Measurements from ENCODE around the gene PIP5K1B.

DNA sequence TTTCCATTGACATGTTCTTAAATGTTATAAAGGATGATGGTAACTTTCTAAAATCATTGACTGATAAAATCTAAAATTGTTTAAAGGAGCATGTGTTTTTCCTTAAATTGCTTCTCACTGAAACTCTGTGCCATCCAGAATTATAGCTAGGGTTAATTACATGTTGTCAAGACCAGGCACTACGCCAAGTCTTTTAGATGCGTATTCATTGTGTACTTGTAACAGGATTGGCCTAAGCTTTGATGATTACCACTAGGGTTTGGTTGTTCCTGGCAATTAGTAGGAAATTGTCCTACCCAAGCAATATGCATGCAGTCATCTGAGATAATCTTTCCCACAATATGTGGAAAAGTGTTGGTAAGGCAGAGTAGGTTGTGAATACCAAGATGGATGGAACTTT, 265.1 kb downstream of the PIP5K1B start:
- TF ChIP-seq, protein P1, sequence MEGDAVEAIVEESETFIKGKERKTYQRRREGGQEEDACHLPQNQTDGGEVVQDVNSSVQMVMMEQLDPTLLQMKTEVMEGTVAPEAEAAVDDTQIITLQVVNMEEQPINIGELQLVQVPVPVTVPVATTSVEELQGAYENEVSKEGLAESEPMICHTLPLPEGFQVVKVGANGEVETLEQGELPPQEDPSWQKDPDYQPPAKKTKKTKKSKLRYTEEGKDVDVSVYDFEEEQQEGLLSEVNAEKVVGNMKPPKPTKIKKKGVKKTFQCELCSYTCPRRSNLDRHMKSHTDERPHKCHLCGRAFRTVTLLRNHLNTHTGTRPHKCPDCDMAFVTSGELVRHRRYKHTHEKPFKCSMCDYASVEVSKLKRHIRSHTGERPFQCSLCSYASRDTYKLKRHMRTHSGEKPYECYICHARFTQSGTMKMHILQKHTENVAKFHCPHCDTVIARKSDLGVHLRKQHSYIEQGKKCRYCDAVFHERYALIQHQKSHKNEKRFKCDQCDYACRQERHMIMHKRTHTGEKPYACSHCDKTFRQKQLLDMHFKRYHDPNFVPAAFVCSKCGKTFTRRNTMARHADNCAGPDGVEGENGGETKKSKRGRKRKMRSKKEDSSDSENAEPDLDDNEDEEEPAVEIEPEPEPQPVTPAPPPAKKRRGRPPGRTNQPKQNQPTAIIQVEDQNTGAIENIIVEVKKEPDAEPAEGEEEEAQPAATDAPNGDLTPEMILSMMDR (IDR thresholded peaks at IDR 0.05): no peak
- TF ChIP-seq POLR2A (IDR thresholded peaks at IDR 0.05): no peak
- TF ChIP-seq POLR2AphosphoS5 (IDR thresholded peaks at IDR 0.05): peak in 1 of 2 donors; percentile 24
